ENCODE results near the gene SLC18B1. TPM values are rescaled to one million over a fixed set of nuclear protein-coding genes. Genes with fewer than 3 reads are reported as not detected.

The SLC18B1 gene
- total and polyA plus RNA-seq, 2 of the 13 experiments (the other 11 are each of a cell fraction or from before 2014, with no cell fraction given): 11.4 to 13.8 TPM

GRCh38 chr6:132731086-132731485 lies 67.4 kb downstream of the SLC18B1 start (continued):
- no peak for TF ChIP-seq ATF6 (CRISPR knock-in tag; conservative IDR thresholded peaks at IDR 0.05)
- TF ChIP-seq FOXP1 (IDR thresholded peaks at IDR 0.05): no peak
- no peak for TF ChIP-seq FOXP1 (CRISPR knock-in tag; IDR thresholded peaks at IDR 0.05)

- ChIA-PET POLR2A (no interaction called here), CTCF (ENCODE audit: low intra/inter-chr PET ratio, low total read pairs) (no interaction called here)
- no peaks in the 10 kb centered on the region for H4K20me1 ChIP-seq (ENCODE audit: insufficient read depth, low read length)
- H3K9ac ChIP-seq (ENCODE audit: insufficient read depth, low read depth, low read length): no peak overlapping the region
- no TSS peak for BruUV-seq (replicated peaks)
- no peak overlapping the region for H2AFZ ChIP-seq (ENCODE audit: low read length)
- no peaks in the 10 kb centered on the region for H3K27me3 ChIP-seq (ENCODE audit: control insufficient read depth in 1 of 2, insufficient read depth in 2 of 2, low read length in 2 of 2)
- no peak overlapping the region for H3K27ac ChIP-seq (ENCODE audit: extremely low read length, insufficient read depth, low read length)
- WGBS (ENCODE audit: low lambda C conversion rate): 33% methylated on average over 3 of the region's 3 CpGs
- intact Hi-C loops (cut with micrococcal nuclease; ENCODE audit: unreplicated experiment) (no loop called here), in situ Hi-C loops (cut with HindIII; ENCODE audit: extremely low pct_ligation_motif_present, low pct_unique_long_range_greater_than_20kb) (no loop called here)
- H3K36me3 ChIP-seq (replicated peaks in 1 of 2; ENCODE audit: control insufficient read depth in 1 of 2, insufficient read depth in 2 of 2, low read length in 2 of 2): no peaks in the 10 kb centered on the region
- no peaks in the 10 kb centered on the region for H3K9me3 ChIP-seq (ENCODE audit: low read length)
- DNase-seq (ENCODE audit: low spot score): no peak
- H3K4me1 ChIP-seq (ENCODE audit: insufficient read depth, low read length): peaks cover 42% of the 10 kb centered on the region
- H3K79me2 ChIP-seq (ENCODE audit: insufficient read depth, low read length): no peaks in the 10 kb centered on the region
- peak; percentile 57; the same call in 1 of the 3 replicates for ATAC-seq
- no peak overlapping the region for H3K4me3 ChIP-seq (replicated peaks in 1 of 3; ENCODE audit: insufficient read depth in 1 of 3, low read depth in 2 of 3, low read length in 3 of 3)
- no peak for FAIRE-seq
- 0 out of 2 replicates have a peak overlapping the region, but pooled peaks have one; percentile 16 for H3K4me2 ChIP-seq (ENCODE audit: low read depth, low read length)
- TF ChIP-seq ZNF414 (CRISPR knock-in tag; IDR thresholded peaks at IDR 0.05): no peak
- TF ChIP-seq FOXA1 (IDR thresholded peaks at IDR 0.05): peak; percentile 53; the same call in 1 of the 2 replicates
- TF ChIP-seq FOXA1 (CRISPR knock-in tag; IDR thresholded peaks at IDR 0.05): no peak
- TF ChIP-seq SAP130 (CRISPR knock-in tag; IDR thresholded peaks at IDR 0.05; ENCODE audit: low read depth): peak; percentile 68
- peak; percentile 61 for TF ChIP-seq RXRB (CRISPR knock-in tag; IDR thresholded peaks at IDR 0.05; ENCODE audit: borderline replicate concordance)
- TF ChIP-seq ZGPAT (CRISPR knock-in tag; IDR thresholded peaks at IDR 0.05): 0 out of 2 replicates have a peak, but pooled peaks have one; percentile 27
- TF ChIP-seq CREM (IDR thresholded peaks at IDR 0.05): peak; percentile 46
- no peak for TF ChIP-seq CREM (CRISPR knock-in tag; IDR thresholded peaks at IDR 0.05)
- TF ChIP-seq ZZZ3 (CRISPR knock-in tag; IDR thresholded peaks at IDR 0.05; ENCODE audit: borderline replicate concordance): no peak
- no peak for TF ChIP-seq FLYWCH1 (CRISPR knock-in tag; IDR thresholded peaks at IDR 0.05)
- TF ChIP-seq FOXK1 (CRISPR knock-in tag; IDR thresholded peaks at IDR 0.05; ENCODE audit: borderline replicate concordance, low read depth): peak; percentile 74; the same call in 1 of the 2 replicates
- peak; percentile 91 for TF ChIP-seq AHDC1 (CRISPR knock-in tag; IDR thresholded peaks at IDR 0.05; ENCODE audit: borderline replicate concordance)
Measured at GRCh38 chr6:132730560-132730959, 67.9 kb downstream of the SLC18B1 start.

Data from HepG2 (cell line).